Activated CD8-positive, alpha-beta memory T cell treated with anti-CD3 and anti-CD28 coated beads, Interleukin-2, amount 50 U/mL, for 48 hours (primary cell): ENCODE data around the gene ERH.

ENCODE experiments used
- DNase-seq: peaks from one replicate; pipeline ENCODE4 v3.0.0-alpha.2; 2020

The ERH gene

DNA sequence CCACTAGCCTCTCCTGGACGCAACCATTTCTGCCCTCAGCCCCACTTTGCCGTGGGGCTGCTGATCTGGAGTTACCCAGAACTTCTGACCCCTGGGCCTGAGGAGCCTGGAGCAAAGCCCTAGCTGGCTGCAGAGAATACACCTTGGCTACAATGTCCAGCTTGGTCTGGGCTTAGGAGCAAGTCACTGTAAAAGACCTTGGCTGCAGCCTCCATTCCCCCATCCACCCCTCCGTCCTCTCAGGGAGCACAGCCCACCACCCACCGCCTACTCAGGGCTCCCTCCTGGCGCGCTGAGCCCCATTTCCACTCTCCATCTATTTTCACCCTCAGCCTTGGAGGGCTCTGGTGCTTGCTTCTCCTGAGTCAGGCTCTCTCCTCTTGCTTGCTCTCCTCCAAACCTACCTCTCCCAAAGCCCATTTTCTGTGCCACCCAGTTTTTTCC, 42.9 kb downstream of the ERH start:
- DNase-seq: no peak

DNA sequence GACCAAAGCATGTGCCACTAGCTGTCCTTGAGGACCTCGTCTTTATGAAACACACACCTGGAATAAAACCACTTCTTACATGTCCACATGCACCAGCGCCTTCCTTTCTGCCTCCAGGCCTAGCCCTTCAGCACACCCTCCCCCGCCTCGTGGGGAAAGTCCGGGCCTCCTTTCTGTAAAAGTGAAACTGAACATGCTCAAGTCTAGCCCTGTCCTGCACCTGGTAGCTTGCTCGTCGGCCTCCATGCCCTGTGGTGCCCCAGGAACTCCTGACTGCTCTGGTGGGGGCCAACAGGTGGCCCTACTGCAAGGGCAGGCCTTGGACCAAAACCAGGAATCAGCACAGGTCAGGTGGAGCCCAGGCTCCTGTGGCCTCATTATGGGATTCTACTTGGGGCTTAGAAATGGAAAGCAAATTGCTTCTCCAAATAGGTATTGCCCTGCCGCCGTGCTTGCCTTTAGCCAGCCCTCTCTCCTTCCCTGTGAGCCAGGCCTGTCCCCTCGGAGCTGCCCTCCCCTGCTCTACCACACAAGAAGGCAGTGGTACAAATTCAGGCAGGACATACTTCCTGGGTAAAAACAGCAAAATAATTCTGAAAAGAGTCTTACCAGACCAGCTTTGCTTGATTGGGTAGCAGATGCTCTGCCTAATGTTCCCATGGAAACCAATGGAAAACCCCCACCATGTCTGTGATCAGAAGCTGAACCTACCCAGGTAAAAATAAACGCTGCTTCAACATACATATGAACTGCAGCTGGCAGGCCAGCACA, 43.5 kb downstream of the ERH start:
- peak; percentile 79 for DNase-seq

DNA sequence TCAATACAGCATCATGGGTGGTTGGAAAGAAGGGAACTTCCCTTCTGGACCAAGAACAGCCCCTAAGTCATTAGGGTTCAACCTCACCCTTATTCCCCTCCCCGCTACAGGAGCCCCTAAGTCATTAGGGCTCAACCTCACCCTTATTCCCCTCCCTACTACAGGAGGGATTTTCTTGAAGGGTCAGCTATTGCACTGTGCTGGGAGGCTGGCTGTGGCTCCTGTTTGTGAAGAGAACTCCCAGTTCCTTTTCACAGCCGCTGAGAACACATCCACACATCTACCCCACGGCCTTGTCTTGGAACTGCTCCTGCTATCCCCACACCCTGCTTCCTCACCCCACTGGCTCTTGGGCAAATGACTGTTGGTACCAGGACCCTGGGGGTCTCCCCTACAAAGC, 44.9 kb downstream of the ERH start:
- DNase-seq: no peak

DNA sequence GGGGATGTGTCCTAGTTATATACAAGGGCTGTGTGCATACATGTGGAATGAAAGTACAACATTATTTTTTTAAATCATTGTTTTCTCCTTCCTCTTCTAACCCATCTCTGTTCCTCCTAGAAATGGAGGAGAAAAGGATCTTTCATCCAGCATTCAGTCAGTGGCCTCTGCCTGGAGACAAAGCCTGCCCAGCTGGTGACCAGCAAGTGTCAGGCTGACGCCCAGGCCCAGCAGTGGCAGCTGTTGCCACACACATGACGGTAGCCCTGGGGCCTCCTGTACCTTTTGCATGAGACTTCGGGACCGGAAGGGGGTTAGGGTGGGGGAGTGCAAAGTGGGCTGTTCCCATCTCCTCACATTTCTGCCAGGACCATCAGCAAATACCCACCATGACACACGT, 46.2 kb downstream of the ERH start:
- no peak for DNase-seq

DNA sequence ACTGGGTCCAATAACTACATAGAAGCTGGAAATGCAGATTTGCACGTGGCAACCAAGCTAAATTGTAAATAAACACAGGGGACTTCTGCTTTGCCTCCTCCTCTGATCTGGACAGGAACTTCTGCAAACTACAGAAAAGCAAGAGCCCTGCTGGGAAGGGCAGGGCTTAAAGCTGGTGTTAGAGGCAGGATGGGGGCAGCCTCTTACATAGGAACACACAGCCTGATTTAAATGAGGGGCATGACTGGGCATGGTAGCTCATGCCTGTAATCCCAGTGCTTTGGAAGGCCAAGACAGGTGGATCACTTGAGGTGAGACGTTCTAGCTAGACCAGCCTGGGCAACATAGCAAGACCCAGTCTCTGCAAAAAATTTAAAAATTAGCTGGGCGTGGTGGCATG, 46.7 kb downstream of the ERH start:
- DNase-seq: no peak

DNA sequence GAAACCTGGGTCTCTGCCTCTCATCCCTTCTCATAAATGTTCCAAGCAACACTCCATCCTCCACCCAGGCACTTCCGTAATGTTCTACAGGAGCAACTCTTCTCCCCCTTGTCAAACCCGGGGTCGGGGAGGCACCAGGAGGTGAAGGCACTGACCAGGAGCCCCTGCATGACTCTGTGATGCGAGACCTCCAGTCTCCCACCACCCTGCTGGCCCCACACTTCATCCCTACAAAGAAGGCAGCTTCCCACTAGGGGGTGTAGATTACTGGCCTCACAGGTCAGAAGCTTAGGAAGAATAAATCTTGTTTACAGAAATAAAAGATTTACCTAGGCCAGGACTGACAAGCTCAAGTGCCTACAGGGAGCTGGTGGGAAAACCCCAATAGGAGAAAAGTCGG, 47.2 kb downstream of the ERH start:
- no peak for DNase-seq

DNA sequence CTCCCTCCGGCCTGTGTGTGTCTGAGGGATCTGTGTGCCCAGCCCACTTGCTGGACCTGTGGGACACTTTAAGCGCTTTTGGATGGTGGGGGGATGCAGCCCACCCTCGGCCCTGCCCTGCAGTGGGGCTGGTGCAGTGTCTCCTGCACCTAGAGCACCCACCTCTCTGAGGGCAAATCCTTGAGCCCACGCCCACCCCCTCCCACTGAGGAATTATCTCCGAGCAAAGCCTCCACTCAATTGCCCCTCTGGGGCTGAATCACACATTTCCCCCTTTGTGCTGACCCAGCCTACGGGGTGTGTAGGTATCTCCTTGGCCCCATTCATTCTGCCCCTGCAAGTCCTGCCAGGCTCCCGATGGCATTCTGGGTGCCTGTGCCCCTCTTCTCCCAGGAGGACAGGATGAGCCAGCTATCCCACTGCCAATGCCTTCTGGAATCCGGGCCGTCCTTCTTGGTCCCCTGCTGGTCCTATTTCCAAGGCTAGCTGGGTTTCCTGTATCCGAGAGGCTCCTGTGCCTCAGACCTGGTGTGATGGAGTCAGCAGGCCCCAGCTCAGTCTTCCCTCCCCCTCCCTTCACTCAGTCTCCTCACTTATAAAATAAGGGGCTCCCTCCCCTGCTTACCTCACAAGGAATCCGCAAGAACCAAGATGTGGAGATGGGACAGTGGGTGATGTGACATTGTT, 48.9 kb downstream of the ERH start:
- no peak for DNase-seq

DNA sequence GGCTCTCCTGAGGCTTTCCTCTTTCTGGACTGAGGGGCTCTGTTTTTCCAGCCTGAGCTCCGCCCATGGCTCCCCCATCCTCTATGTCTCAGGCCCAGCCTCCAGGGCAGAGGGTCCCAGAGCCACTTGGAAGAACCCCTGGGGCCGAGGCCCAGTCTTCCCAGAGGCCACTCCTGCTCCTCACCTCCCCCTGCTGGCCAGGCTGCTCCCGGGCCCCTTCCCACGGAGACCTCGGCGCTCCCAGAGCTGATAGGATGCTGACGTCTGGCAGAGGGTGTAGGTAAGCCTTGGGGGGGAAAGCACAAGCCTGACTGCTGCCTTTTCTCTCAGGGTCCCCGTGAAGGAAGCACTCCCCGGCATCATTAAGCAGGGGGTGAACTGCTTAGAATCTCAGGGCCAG, 51.4 kb downstream of the ERH start:
- DNase-seq: no peak

DNA sequence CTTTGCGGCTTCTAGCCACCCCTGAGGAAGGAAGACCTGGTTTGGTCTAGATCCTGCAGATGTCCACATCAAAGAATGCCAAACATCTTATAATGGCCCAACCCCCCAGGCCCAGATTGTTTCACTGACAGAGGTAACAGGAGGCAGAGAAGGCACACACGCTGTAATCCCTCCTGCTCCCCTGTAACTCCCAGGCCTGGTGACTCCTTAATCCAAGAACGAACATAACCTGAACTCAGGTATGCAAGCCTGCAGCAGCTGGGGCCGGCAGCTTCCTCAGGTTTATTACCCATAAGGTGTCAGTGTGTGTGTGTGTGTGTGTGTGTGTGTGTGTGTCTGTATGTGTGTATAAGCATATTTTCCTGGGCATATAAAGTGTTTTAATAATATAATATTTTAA, 52.7 kb downstream of the ERH start:
- no peak for DNase-seq

DNA sequence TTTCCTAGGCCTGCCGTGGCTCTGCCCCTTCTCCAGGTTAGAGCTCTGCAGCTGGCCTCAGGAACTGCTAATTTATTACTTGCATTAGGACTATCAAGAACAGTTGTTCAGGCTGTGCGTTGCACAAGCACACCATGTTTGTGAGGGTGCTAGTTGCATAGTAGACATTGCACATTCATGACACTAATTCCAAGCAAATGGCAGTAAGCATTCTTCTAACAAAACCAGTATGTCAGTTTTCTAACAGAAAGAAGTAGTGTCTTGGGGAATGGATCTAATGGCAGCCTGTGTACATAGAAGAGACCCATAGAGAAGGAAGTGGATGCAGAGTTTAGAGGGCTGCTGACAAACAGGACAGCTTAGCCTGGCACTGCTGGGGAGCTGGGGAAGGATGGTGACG, 53.9 kb downstream of the ERH start:
- DNase-seq: no peak

DNA sequence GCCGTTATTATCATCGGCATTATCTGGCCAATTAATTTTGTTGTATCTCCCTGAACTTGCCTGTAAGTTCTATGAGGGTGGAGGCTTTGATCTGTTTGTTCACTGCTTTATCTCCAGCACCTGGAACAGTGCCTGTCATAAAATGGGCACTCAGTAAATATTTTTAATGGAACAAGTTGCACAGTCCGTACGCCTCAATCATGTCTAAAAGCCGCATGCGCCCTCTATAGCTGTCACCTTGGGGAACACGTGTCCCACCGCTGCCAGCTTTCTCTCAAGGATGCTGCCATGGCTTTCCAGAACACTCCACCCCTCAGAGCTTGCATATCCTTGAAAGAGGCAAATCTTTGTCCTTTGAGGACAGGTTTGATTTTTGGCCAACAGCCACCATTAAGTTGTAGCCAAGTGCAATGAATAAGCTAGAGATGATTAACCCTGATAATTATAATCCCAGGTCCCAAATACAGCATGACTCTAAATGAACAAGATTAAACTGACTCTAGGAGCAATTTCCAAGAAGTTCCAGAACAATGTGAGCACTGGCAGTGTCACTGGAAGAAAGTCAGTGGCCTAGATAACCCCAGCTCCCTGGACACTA, 55.1 kb downstream of the ERH start:
- DNase-seq: no peak

DNA sequence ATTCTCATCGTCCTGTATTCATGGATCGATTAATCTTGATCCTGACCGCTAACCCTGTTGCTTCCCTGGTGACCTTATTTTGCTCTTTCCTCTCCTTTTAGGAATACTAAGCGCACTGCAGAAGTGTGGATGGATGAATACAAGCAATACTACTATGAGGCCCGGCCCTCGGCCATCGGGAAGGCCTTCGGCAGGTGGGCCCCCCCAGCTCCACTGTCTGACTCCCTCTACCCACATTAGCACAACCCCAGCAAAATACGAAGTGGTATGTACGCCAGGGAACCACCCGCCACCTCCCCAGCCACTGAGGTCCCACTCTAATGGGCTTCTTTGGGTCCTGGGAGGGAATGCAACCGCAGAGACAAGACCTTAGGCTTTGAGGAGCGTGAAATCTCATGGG, 58.7 kb downstream of the ERH start:
- no peak for DNase-seq

DNA sequence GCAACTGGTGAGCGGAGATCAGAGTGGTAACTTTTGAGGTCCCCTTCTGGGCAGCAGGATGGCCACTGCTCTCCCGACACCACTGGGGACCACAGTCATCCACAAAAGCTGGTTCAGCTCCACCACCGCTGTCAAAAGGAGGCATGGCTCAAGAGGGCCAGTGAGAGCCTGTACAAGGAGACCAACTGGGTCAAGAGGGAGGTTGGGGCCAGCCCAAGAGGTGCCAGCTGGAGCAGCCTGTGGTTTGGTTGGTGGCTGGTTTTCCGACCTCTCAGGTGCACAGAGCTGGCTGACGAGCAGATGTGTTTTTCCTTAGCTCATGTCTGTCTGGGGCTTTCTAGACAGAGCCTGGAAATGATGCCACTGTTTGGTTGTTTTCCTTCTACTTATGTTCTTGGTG, 60.1 kb downstream of the ERH start:
- DNase-seq: no peak

DNA sequence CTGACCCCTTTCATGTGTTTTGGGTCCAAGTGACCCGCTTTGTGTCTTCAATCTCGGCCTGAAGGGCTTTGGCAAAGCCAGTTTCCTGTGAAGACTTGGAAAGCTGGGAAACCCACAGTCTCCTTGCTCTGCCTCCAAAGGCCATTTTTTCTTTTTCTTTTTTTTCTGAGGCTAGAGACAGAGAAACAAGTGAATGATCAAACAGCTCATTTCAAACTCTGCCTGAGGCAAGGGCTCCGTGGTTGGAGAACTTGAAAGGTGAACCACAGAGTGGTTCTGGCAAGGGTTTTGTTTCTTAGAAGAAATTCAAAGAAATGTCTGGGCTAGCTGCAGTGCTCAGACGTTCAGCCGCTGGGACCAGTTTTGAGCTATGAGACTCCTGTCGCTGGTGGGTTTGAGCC, 62.7 kb downstream of the ERH start:
- DNase-seq: no peak

DNA sequence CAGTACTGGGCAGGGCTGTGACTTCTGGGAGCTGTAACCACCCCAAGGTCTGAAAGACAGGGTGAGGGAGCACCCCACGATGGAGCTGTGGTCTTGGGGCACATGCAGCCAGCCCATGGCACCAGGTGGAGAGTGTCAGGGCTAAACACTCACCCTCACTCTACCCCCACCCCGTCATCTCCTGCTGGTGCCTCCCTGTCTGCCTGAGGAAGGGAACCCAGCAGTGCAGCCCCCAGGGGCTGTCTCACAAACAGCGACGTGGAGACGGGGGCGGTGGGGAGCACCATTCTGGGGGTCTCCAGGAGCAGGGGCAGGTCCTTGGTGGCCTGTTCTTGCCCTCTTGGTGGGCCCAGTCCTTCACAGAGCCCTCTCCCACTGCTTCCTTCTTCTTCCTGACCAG, 63.5 kb downstream of the ERH start:
- no peak for DNase-seq

DNA sequence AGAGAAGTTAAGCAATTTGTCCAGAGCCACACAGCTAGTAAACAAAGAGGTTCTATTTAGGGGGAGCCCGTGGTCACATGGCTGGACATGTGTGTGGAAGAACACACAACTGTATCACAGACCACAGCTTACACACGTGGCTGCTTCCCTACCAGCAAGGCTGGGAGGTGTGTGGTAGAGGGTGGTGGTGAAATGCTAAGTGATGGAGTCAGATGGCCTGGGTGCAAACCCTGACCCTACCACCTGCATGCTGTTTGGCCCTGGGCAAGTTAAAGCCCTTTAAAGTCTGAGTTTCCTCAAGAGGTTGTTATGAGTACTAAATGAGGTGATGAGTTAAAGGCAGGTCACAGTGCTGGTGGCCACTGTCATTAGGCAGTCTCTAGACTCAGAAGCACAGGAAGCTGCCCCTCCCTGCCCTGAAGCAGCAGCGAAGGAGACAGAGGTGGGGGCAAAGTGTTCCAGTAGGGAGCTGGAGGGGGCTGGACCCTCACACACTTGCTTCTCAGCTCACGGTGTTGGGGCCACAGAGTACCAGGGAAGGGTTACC, 64.2 kb downstream of the ERH start:
- no peak for DNase-seq

DNA sequence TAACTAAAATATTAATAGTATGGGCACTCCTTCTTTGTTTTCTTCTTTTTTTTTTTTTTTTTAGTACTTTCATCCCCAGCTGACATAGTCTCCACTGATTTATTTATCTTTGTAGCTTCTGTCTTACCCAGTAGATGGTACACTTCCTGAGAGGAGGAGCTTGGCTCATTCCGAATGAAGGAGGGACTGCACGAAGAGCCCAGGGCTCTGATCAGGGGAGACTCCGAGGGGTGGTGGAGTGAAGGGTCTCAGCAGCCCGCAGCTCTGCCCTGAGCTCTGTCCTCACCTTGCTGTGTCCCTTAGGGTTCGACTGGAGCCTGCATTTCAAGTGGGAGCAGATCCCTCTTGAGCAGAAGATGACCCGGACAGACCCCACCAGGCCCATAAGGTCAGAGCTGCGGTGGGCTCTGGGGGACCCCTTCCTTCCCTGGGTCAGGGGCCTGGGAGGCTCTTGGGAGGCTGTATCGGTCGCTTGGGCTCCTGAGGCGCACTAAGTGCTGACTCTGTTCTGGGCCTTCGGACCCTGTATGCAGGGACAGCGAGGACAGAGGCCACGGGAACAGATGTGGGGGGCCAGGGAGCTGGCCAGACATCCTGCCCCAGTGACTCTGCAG, 65.2 kb downstream of the ERH start:
- DNase-seq: no peak

DNA sequence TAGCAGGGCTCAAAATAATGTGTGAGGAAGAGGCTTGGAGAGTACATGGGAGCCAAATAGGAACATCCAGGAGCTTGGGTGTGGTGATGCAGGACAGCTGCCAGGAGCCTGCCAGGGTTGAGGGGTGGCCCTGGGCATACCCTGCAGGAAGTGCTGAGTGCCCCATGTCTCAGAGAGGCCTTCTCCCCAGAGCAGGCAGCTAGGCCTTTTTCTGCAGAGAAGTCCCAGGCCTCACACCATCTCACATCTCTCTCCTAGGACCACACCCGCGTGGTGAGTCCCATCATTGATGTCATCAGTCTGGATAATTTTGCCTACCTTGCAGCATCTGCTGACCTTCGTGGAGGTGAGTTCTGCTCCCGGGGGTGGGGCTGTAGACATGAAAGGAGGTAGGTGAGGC, 66.9 kb downstream of the ERH start:
- DNase-seq: no peak
